ENCODE measurements around the gene CLEC2L. TPM values are rescaled to one million over a fixed set of nuclear protein-coding genes. Genes with fewer than 3 reads are reported as not detected.

CLEC2L gene
- total RNA-seq, 1 donor from 2014 or later = 0.15 TPM

DNA sequence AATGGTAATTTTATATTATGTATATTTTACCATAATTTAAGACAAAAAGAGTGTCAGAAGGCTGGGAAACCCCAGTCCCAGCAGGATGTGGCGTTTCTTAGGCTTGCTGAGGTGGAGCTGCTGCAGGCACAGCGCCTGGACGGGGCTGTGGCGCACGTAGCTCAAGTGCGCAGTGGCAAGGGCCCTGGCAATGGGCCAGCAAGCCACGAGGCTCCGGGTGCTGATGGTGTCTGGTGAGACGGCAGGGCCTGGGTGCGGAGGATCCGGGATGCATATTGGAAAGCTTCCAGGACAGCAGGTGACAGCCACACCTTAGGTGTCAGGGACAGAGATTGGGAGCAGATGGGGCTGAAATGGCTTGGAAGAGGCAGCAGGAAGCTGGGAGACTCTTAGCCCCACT, 37.2 kb downstream of the CLEC2L start:
- no peak overlapping the region for H3K4me3 Mint-ChIP-seq

DNA sequence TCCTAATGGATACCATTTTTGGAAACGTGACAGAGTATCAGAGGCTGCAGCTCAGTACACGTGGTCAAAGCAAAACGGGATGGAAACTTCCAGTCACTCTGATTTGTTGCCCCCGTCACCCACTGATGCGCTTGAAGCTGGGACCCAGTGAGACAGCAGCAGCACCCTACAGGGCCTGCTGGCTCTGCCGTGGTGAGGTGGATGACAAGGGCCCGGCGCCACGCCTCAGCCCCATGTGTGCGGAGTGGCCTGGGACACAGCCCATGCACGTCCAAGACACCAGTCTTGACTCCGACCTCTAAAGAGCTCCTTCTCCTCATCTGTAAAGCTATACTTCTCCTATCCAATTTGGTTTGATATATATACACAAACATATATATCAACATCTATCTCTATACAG, 39.0 kb downstream of the CLEC2L start:
- no peaks in the 10 kb centered on the region for H3F3A ChIP-seq (ENCODE audit: low read depth)
- no peak overlapping the region for H3K27ac ChIP-seq
- H2AFZ ChIP-seq (replicated peaks) = no peak overlapping the region
- no peak overlapping the region for H3K9ac ChIP-seq
- H3K4me3 ChIP-seq = no peak overlapping the region
- no peak overlapping the region for H3K4me2 ChIP-seq
- Mint-ChIP-seq H3K36me3 (peaks cover 21% of the 10 kb centered on the region), H3K9me3 (peaks cover 3% of the 10 kb centered on the region), H3K27ac (no peak overlapping the region), H3K4me3 (no peak overlapping the region), H3K27me3 (ENCODE audit: insufficient read depth, low read depth) (no peaks in the 10 kb centered on the region), H3K4me1 (peaks cover 3% of the 10 kb centered on the region)
- H3K36me3 ChIP-seq = no peaks in the 10 kb centered on the region
- H4K20me1 ChIP-seq (ENCODE audit: low read depth) = no peaks in the 10 kb centered on the region
- no peaks in the 10 kb centered on the region for H3K27me3 ChIP-seq
- no peak for TF ChIP-seq EZH2phosphoT487 (IDR thresholded peaks at IDR 0.05)
- TF ChIP-seq EZH2 (IDR thresholded peaks at IDR 0.05) = no peak
- TF ChIP-seq, protein P1, sequence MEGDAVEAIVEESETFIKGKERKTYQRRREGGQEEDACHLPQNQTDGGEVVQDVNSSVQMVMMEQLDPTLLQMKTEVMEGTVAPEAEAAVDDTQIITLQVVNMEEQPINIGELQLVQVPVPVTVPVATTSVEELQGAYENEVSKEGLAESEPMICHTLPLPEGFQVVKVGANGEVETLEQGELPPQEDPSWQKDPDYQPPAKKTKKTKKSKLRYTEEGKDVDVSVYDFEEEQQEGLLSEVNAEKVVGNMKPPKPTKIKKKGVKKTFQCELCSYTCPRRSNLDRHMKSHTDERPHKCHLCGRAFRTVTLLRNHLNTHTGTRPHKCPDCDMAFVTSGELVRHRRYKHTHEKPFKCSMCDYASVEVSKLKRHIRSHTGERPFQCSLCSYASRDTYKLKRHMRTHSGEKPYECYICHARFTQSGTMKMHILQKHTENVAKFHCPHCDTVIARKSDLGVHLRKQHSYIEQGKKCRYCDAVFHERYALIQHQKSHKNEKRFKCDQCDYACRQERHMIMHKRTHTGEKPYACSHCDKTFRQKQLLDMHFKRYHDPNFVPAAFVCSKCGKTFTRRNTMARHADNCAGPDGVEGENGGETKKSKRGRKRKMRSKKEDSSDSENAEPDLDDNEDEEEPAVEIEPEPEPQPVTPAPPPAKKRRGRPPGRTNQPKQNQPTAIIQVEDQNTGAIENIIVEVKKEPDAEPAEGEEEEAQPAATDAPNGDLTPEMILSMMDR (IDR thresholded peaks at IDR 0.05) = no peak
- no peak for DNase-seq (ENCODE audit: low spot score)
- H3K79me2 ChIP-seq (ENCODE audit: low read depth) = no peaks in the 10 kb centered on the region
- H3K4me1 ChIP-seq = peaks cover 5% of the 10 kb centered on the region
- no peaks in the 10 kb centered on the region for H3K9me3 ChIP-seq (ENCODE audit: low read depth)

More for the DNA sequence above, 37.2 kb downstream of the CLEC2L start:
- peaks cover 2% of the 10 kb centered on the region for H3K27me3 Mint-ChIP-seq (ENCODE audit: insufficient read depth, low read depth)
- no peaks in the 10 kb centered on the region for H3K4me1 Mint-ChIP-seq
- no peak for DNase-seq (ENCODE audit: low spot score)
- H3K36me3 Mint-ChIP-seq = peaks cover 12% of the 10 kb centered on the region
- H3K27ac Mint-ChIP-seq = no peak overlapping the region
- H3K9me3 ChIP-seq (ENCODE audit: low read depth) = no peaks in the 10 kb centered on the region
- H3K4me2 ChIP-seq = no peak overlapping the region
- no peak overlapping the region for H3K4me3 ChIP-seq
- H3K27me3 ChIP-seq = no peaks in the 10 kb centered on the region
- H4K20me1 ChIP-seq (ENCODE audit: low read depth) = no peaks in the 10 kb centered on the region
- H3K27ac ChIP-seq = no peak overlapping the region
- H3K79me2 ChIP-seq (ENCODE audit: low read depth) = no peaks in the 10 kb centered on the region
- H2AFZ ChIP-seq (replicated peaks) = no peak overlapping the region
- no peaks in the 10 kb centered on the region for H3K36me3 ChIP-seq
- TF ChIP-seq, protein P1 (IDR thresholded peaks at IDR 0.05) = no peak
- TF ChIP-seq EZH2 (IDR thresholded peaks at IDR 0.05) (no peak), EZH2phosphoT487 (IDR thresholded peaks at IDR 0.05) (no peak)
- no peaks in the 10 kb centered on the region for H3K4me1 ChIP-seq
- no peak overlapping the region for H3K9ac ChIP-seq
- H3K9me3 Mint-ChIP-seq = peaks cover 3% of the 10 kb centered on the region
- no peaks in the 10 kb centered on the region for H3F3A ChIP-seq (ENCODE audit: low read depth)

DNA sequence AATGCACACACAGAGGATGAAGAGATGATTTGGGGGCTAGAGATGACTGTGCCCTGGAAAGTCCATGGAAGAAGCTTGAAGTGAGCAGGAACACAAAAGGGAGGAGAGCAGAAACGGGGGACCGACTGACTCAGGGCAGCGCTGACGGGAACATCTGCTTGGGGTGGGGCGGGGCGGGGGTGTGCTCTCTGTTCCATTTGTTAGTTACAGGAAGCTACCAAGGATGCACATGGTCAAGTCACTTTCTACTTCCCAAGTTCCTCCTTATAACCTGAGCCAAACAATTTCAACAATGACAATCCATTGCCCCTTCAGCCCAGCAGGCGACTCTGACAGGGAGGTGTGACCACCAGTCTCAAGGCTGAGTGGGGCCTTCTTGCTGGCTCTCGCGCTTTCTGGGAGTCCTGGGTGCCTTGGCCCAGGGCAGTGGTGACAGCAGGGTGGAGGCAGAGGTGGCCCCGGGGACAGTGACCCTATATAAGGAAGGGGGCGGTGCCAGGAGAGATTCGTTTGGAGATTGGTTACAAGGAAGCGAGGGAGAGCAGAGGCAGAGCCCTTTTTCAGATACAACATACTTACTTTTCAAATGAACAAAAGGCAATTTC, 39.6 kb downstream of the CLEC2L start:
- Mint-ChIP-seq H3K4me1 (peaks cover 5% of the 10 kb centered on the region), H3K27ac (no peak overlapping the region), H3K27me3 (ENCODE audit: insufficient read depth, low read depth) (no peaks in the 10 kb centered on the region), H3K9me3 (peaks cover 3% of the 10 kb centered on the region), H3K36me3 (peaks cover 26% of the 10 kb centered on the region), H3K4me3 (no peak overlapping the region)
- Histone ChIP-seq H3K4me1 (peaks cover 5% of the 10 kb centered on the region), H4K20me1 (ENCODE audit: low read depth) (no peaks in the 10 kb centered on the region), H3F3A (ENCODE audit: low read depth) (no peaks in the 10 kb centered on the region), H2AFZ (replicated peaks) (no peak overlapping the region), H3K79me2 (ENCODE audit: low read depth) (no peaks in the 10 kb centered on the region), H3K4me3 (no peak overlapping the region), H3K9me3 (ENCODE audit: low read depth) (no peaks in the 10 kb centered on the region), H3K27me3 (no peaks in the 10 kb centered on the region), H3K4me2 (no peak overlapping the region), H3K9ac (no peak overlapping the region), H3K27ac (no peak overlapping the region), H3K36me3 (no peaks in the 10 kb centered on the region)
- TF ChIP-seq EZH2 (IDR thresholded peaks at IDR 0.05) (no peak), EZH2phosphoT487 (IDR thresholded peaks at IDR 0.05) (no peak)
- TF ChIP-seq, protein P1 (IDR thresholded peaks at IDR 0.05) = no peak
- no peak for DNase-seq (ENCODE audit: low spot score)
